Mononuclear cell (primary cell): ENCODE measurements around the gene SIPA1L3. TPM values are rescaled to one million over a fixed set of nuclear protein-coding genes. Genes with fewer than 3 reads are reported as not detected.

Experiments used
- H3K27me3 ChIP-seq: 2 replicates; pipeline ENCODE4 v1.6.0; 2011; ENCODE audit warnings: low read length, control low read depth; ENCODE audit not compliant: insufficient read depth
- H3K4me1 ChIP-seq: 2 replicates; pipeline ENCODE4 v1.5.1; 2011; ENCODE audit warnings: mild to moderate bottlenecking, low read length, control low read depth; ENCODE audit not compliant: insufficient read depth
- H3K4me3 ChIP-seq: 2 replicates; pipeline ENCODE4 v1.5.1; 2011; ENCODE audit warnings: mild to moderate bottlenecking, low read length, moderate library complexity
- H3K9me3 ChIP-seq: 2 replicates; pipeline ENCODE4 v1.5.1; 2011; ENCODE audit warnings: low read depth, mild to moderate bottlenecking, control low read depth, low read length
- total RNA-seq: library from RNA; depleted of rRNA; stranded (reverse); fragments of >200 nt; gene quantifications from one replicate; pipeline ENCODE4 v1.2.3, GENCODE V29; 2012

Gene SIPA1L3
- total RNA-seq, 1 donor, result 12.8 TPM

DNA sequence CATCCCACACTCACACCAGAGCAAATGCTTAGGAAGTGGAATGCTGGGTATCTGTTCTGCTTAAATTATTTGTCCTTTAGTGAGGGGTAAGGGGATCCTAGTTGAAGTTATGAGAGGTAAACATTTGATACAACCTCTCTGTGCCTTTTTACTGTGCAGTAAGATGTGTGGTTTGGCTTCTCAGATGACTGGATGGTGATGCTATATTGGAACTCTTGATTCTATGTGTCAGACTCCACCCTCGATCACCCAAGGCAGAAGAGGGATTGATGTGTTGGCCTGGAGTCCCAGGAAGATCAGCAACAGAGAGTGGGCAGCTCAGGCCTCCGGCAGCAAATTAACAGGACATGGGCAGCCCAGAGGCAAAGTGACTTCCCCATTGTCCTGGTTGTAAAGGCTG, 66.7 kb downstream of the SIPA1L3 start:
- Histone ChIP-seq H3K27me3 (no peaks in the 10 kb centered on the region), H3K4me3 (no peak overlapping the region), H3K4me1 (peaks cover 9% of the 10 kb centered on the region), H3K9me3 (peaks cover 6% of the 10 kb centered on the region)

GRCh38 chr19:37975071-37975470, 68.1 kb downstream of the SIPA1L3 start:
- peaks cover 14% of the 10 kb centered on the region for H3K4me1 ChIP-seq
- H3K4me3 ChIP-seq, result no peak overlapping the region
- H3K9me3 ChIP-seq, result peaks cover 6% of the 10 kb centered on the region
- H3K27me3 ChIP-seq, result no peaks in the 10 kb centered on the region

GRCh38 chr19:37975596-37976515, 68.8 kb downstream of the SIPA1L3 start:
- H3K4me1 ChIP-seq, result peaks cover 20% of the 10 kb centered on the region

GRCh38 chr19:37977391-37977790, 70.4 kb downstream of the SIPA1L3 start:
- peaks cover 20% of the 10 kb centered on the region for H3K4me1 ChIP-seq
- no peaks in the 10 kb centered on the region for H3K9me3 ChIP-seq
- H3K4me3 ChIP-seq, result no peak overlapping the region
- no peaks in the 10 kb centered on the region for H3K27me3 ChIP-seq

More at GRCh38 chr19:37975596-37976515, 68.8 kb downstream of the SIPA1L3 start:
- Histone ChIP-seq H3K9me3 (no peaks in the 10 kb centered on the region), H3K27me3 (no peaks in the 10 kb centered on the region), H3K4me3 (no peak overlapping the region)

DNA sequence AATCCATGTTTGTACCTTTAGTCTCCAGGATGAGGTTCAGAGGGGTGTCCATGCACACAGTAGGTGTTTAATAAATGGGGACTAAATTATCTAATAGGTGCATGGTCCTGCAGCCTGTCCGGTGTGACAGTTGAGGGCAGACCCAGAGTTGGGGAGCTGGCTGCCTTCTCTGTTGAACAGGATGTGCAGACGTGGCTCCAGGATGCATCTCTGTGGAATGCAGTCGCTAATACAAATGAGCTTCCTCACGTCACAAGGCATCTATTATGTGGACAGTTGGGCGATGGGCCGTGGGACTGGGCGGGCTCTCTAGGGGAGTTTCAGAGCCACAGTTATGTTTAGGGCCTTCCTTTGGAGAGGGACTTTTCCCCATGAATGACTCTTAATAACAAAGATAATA, 71.0 kb downstream of the SIPA1L3 start:
- H3K4me3 ChIP-seq, result no peak overlapping the region
- H3K4me1 ChIP-seq, result peaks cover 20% of the 10 kb centered on the region
- H3K27me3 ChIP-seq, result no peaks in the 10 kb centered on the region
- no peaks in the 10 kb centered on the region for H3K9me3 ChIP-seq

GRCh38 chr19:37979547-37980082, 72.6 kb downstream of the SIPA1L3 start:
- no peaks in the 10 kb centered on the region for H3K9me3 ChIP-seq
- no peaks in the 10 kb centered on the region for H3K27me3 ChIP-seq
- peaks cover 14% of the 10 kb centered on the region for H3K4me1 ChIP-seq
- no peak overlapping the region for H3K4me3 ChIP-seq

DNA sequence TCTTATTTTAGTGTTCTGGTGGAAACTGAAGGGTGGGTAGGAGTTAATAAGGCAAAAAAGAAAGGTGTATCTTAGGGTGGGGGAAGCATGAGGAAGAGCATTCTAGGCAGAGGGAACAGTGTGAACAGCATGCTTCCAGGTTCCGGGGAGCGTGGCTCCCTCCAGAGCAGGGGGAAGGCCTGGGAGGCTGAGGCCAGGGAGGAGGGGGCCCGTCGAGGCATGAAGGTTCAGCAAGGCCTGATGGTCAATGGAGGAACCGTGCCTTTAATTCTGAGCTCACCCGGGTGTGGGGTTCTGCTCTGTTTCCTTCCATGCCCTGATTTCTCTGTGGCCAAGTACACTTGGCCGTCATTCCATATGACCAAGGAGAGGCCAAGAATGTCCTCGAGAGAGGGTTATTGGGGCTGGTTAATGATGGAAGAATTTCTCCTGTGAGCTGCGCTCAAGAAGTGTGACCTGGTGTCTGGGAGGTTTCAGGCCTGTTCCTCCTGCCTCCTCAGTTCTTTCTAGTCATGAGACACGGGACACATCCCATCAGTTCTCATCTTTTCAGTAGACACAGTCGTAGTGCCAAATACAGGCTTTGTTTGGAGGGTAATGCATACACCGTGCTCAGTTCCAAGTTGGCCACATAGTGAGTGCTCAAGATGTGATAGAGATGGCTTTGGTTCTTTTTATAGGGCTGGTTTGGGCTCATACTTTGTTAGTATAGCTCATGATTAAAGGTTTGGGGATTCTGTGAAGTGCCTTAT, 73.6 kb downstream of the SIPA1L3 start:
- Histone ChIP-seq H3K9me3 (no peaks in the 10 kb centered on the region), H3K4me3 (no peak overlapping the region), H3K4me1 (peaks cover 16% of the 10 kb centered on the region), H3K27me3 (no peaks in the 10 kb centered on the region)

- no peaks in the 10 kb centered on the region for H3K27me3 ChIP-seq
- H3K4me3 ChIP-seq, result no peak overlapping the region
- H3K9me3 ChIP-seq, result no peaks in the 10 kb centered on the region
- H3K4me1 ChIP-seq, result peaks cover 30% of the 10 kb centered on the region
These were observed 74.9 kb downstream of the SIPA1L3 start for GRCh38 chr19:37981785-37982475.

DNA sequence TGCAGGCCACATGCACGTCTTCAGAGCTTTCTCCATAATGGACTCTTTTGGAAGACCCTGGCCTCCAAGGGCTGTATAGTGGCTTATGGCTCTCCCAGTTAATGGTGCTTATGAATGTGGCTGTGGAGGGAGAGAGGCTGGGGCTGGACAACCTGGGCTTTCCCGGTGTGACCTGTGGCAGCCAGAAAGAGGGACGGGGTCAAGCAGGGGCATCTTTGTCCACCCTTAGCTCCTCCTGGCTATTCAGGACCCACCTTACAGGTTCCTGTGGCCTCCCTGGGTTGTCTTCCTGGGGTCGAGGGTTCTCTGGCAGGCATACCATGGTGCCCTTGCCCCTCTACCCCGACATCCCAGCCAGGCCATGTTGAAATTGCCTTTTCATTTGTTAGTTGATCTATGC, 75.6 kb downstream of the SIPA1L3 start:
- Histone ChIP-seq H3K4me3 (no peak overlapping the region), H3K27me3 (no peaks in the 10 kb centered on the region), H3K9me3 (no peaks in the 10 kb centered on the region), H3K4me1 (peaks cover 32% of the 10 kb centered on the region)

DNA sequence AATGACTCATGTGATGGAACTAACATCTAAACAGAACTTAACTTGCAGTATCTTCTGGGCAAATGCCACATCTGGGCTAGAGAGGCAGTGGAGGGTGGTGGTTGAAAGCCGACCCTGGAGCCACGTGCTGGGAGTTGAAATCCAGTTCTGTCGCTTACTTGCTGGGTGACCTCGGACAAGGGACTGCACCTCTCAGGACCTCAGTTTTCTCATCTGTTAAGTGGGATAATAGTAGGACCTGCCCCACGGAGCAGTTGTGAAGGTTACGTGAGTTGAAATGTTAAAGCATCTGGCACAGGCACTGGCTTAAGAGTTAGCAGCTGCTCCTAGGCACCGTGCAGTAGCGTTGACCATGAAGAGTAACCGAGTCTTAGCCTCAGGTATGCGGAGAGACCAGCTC, 76.1 kb downstream of the SIPA1L3 start:
- H3K4me3 ChIP-seq, result no peak overlapping the region
- peaks cover 32% of the 10 kb centered on the region for H3K4me1 ChIP-seq
- no peaks in the 10 kb centered on the region for H3K27me3 ChIP-seq
- H3K9me3 ChIP-seq, result no peaks in the 10 kb centered on the region

GRCh38 chr19:37983916-37984315, 76.9 kb downstream of the SIPA1L3 start:
- Histone ChIP-seq H3K27me3 (no peaks in the 10 kb centered on the region), H3K4me1 (peaks cover 35% of the 10 kb centered on the region), H3K9me3 (no peaks in the 10 kb centered on the region), H3K4me3 (no peak overlapping the region)

DNA sequence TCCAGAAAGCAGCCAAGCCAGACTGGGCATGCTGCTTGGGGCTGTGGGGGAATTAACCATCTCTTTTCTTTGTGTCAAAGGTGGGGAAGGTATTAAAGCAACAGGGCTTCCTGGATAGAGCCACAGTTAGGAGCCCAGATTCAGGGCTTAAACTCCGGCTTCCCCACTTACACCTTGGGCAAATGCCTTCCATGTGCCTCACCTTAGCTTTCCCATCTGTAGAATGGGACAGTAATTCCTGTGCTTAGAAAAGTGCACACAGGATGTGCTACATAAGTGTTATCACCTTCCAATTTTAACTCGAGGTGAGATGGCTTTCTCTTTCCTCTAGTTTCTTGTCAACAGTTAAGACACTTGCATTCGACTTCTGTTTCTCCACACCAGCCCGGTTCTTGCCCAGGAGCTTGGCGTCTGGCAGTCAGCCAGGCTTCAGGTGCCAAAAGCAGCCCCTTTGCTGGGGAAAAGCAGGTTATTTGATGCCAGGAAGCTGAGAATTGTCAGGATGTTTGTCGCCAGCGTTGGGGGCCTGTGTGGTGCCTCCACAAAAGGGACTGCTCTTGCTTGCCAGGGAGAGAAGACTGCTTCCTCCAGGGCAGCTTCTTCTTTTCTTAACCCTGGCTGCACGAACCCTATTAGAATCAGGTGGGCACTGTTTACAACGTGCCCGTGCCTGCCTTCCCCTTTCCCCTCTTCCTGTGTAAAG, 79.2 kb downstream of the SIPA1L3 start:
- H3K4me1 ChIP-seq, result peaks cover 24% of the 10 kb centered on the region
- no peaks in the 10 kb centered on the region for H3K27me3 ChIP-seq
- H3K4me3 ChIP-seq, result no peak overlapping the region
- H3K9me3 ChIP-seq, result no peaks in the 10 kb centered on the region

- Histone ChIP-seq H3K4me3 (no peak overlapping the region), H3K9me3 (no peaks in the 10 kb centered on the region), H3K4me1 (peaks cover 27% of the 10 kb centered on the region), H3K27me3 (no peaks in the 10 kb centered on the region)
These were observed 80.6 kb downstream of the SIPA1L3 start for GRCh38 chr19:37987356-37988332.
